ENCODE measurements around the gene EN1. TPM values are rescaled to one million over a fixed set of nuclear protein-coding genes. Genes with fewer than 3 reads are reported as not detected.

The EN1 gene
- total and polyA plus RNA-seq, 2 of the 13 experiments (the other 11 are each of a cell fraction or from before 2014, with no cell fraction given) = not detected

- peak overlapping the region; percentile 53 for H3K4me2 ChIP-seq (ENCODE audit: low read depth, low read length)
- H3K9ac ChIP-seq (ENCODE audit: insufficient read depth, low read depth, low read length) = no peak overlapping the region
- H3K4me3 ChIP-seq (replicated peaks in 1 of 3; ENCODE audit: insufficient read depth in 1 of 3, low read depth in 2 of 3, low read length in 3 of 3) = peak overlapping the region; percentile 25 to 62 (median 26); a peak in 4 of 6 replicates
- H2AFZ ChIP-seq (ENCODE audit: low read length) = no peak overlapping the region
- ATAC-seq = peak; percentile 48
- no peaks in the 10 kb centered on the region for H4K20me1 ChIP-seq (ENCODE audit: insufficient read depth, low read length)
- H3K4me1 ChIP-seq (ENCODE audit: insufficient read depth, low read length) = no peaks in the 10 kb centered on the region
- ChIA-PET CTCF (ENCODE audit: low intra/inter-chr PET ratio, low total read pairs) (no interaction called here), POLR2A (no interaction called here)
- H3K36me3 ChIP-seq (replicated peaks in 1 of 2; ENCODE audit: control insufficient read depth in 1 of 2, insufficient read depth in 2 of 2, low read length in 2 of 2) = no peaks in the 10 kb centered on the region; a peak in 1 of 5 replicates
- no peaks in the 10 kb centered on the region for H3K79me2 ChIP-seq (ENCODE audit: insufficient read depth, low read length)
- no peak for FAIRE-seq
- H3K27me3 ChIP-seq (ENCODE audit: control insufficient read depth in 1 of 2, insufficient read depth in 2 of 2, low read length in 2 of 2) = peaks cover 14 to 55% of the 10 kb centered on the region in 2 experiments
- DNase-seq (ENCODE audit: low spot score) = no peak
- no peaks in the 10 kb centered on the region for H3K9me3 ChIP-seq (ENCODE audit: low read length)
- BruUV-seq (replicated peaks) = no TSS peak
- in situ Hi-C loops (cut with HindIII; ENCODE audit: extremely low pct_ligation_motif_present, low pct_unique_long_range_greater_than_20kb) = no loop called here
- H3K27ac ChIP-seq (ENCODE audit: extremely low read length, insufficient read depth, low read length) = no peak overlapping the region
- intact Hi-C loops (cut with micrococcal nuclease; ENCODE audit: unreplicated experiment) = no loop called here
- WGBS (ENCODE audit: low lambda C conversion rate) = 16% methylated on average over 35 of the region's 53 CpGs
- no peak for TF ChIP-seq KAT2B (IDR thresholded peaks at IDR 0.05; ENCODE audit: borderline replicate concordance, low read depth, low read length)
- TF ChIP-seq GFI1 (CRISPR knock-in tag; IDR thresholded peaks at IDR 0.05; ENCODE audit: borderline replicate concordance) = no peak
- TF ChIP-seq GATA4 (IDR thresholded peaks at IDR 0.05; ENCODE audit: borderline replicate concordance, low read depth) = no peak
- no peak for TF ChIP-seq MTERF4 (CRISPR knock-in tag; IDR thresholded peaks at IDR 0.05)
- no peak for TF ChIP-seq SNAI1 (CRISPR knock-in tag; IDR thresholded peaks at IDR 0.05; ENCODE audit: borderline replicate concordance)
- no peak for TF ChIP-seq ATF1 (CRISPR knock-in tag; IDR thresholded peaks at IDR 0.05)
- no peak for TF ChIP-seq ZNF781 (CRISPR knock-in tag; IDR thresholded peaks at IDR 0.05; ENCODE audit: borderline replicate concordance, not compliant biosample characterization)
- TF ChIP-seq ARNT (IDR thresholded peaks at IDR 0.05) = no peak
- no peak for TF ChIP-seq SRSF4 (IDR thresholded peaks at IDR 0.05; ENCODE audit: low read depth, low read length, poor library complexity, severe bottlenecking)
- no peak for TF ChIP-seq ZNF24 (IDR thresholded peaks at IDR 0.05)
- TF ChIP-seq MTF2 (CRISPR knock-in tag; IDR thresholded peaks at IDR 0.05; ENCODE audit: borderline replicate concordance) = 0 out of 2 replicates have a peak, but pooled peaks have one; percentile 30
- TF ChIP-seq RXRB (CRISPR knock-in tag; IDR thresholded peaks at IDR 0.05; ENCODE audit: borderline replicate concordance) = no peak
- TF ChIP-seq REL (CRISPR knock-in tag; conservative IDR thresholded peaks at IDR 0.05) = no peak
- no peak for TF ChIP-seq ZNF646 (CRISPR knock-in tag; IDR thresholded peaks at IDR 0.05)
- TF ChIP-seq PCBP2 (optimal IDR thresholded peaks at IDR 0.05; ENCODE audit: low read depth, low read length, poor library complexity, severe bottlenecking) = no peak
- TF ChIP-seq GABPB1 (CRISPR knock-in tag; IDR thresholded peaks at IDR 0.05) = peak; percentile 89
- TF ChIP-seq ZNF569 (CRISPR knock-in tag; IDR thresholded peaks at IDR 0.05; ENCODE audit: borderline replicate concordance) = no peak
- TF ChIP-seq REXO4 (CRISPR knock-in tag; IDR thresholded peaks at IDR 0.05; ENCODE audit: borderline replicate concordance) = no peak
Measured at GRCh38 chr2:118835746-118836410, 11.6 kb downstream of the EN1 start.
